Lower leg skin (tissue), 3 donors: ENCODE data around the gene TTC34.

Experiments used
- CTCF ChIP-seq, 3 donors: fragments of 450-650 bp; IDR thresholded peaks; one replicate each; pipeline ENCODE4 v1.5.1; 2016; ENCODE audit warnings: antibody characterized with exemption in 3 of 3, mild to moderate bottlenecking in 3 of 3, moderate library complexity in 2 of 3
- POLR2A ChIP-seq, 2 donors: fragments of 450-650 bp; IDR thresholded peaks; one replicate each; pipeline ENCODE4 v1.6.1; 2016 to 2017; ENCODE audit warnings: antibody characterized with exemption in 2 of 2, mild to moderate bottlenecking in 1 of 2, moderate library complexity in 1 of 2

GRCh38 chr1:2824999-2825398, 23.5 kb upstream of the TTC34 start:
- no peak for TF ChIP-seq CTCF (IDR thresholded peaks at IDR 0.05)
- no peak for TF ChIP-seq POLR2A (IDR thresholded peaks at IDR 0.05)
